ENCODE results near the gene SCN5A.

SCN5A gene

GRCh38 chr3:38500688-38501417, 148.6 kb downstream of the SCN5A start:
- TF ChIP-seq, protein P1, sequence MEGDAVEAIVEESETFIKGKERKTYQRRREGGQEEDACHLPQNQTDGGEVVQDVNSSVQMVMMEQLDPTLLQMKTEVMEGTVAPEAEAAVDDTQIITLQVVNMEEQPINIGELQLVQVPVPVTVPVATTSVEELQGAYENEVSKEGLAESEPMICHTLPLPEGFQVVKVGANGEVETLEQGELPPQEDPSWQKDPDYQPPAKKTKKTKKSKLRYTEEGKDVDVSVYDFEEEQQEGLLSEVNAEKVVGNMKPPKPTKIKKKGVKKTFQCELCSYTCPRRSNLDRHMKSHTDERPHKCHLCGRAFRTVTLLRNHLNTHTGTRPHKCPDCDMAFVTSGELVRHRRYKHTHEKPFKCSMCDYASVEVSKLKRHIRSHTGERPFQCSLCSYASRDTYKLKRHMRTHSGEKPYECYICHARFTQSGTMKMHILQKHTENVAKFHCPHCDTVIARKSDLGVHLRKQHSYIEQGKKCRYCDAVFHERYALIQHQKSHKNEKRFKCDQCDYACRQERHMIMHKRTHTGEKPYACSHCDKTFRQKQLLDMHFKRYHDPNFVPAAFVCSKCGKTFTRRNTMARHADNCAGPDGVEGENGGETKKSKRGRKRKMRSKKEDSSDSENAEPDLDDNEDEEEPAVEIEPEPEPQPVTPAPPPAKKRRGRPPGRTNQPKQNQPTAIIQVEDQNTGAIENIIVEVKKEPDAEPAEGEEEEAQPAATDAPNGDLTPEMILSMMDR (IDR thresholded peaks at IDR 0.05; ENCODE audit: borderline replicate concordance, control extremely low read depth, extremely low read depth, insufficient read depth, missing control alignments) = no peak
- in situ Hi-C loops (cut with MboI; ENCODE audit: low sequenced_read_pairs, unreplicated experiment) = no loop called here
- DNase-seq (ENCODE audit: low spot score) = no peak

All from GM13976 (cell line).